Neuronal stem cell (in vitro differentiated cells): ENCODE data around the gene MEG3.
A peak's percentile ranks its signal among the peaks of the same experiment; 100 is the strongest.

Source experiments
- DNase-seq: peaks from one replicate; pipeline ENCODE4 v3.0.0-alpha.2; 2013; ENCODE audit warnings: low spot score
- H2AFZ ChIP-seq: one replicate; pipeline ENCODE4 v1.6.1; 2013; ENCODE audit warnings: mild to moderate bottlenecking, low read length, inconsistent platforms
- H2AK5ac ChIP-seq: 2 replicates; pipeline ENCODE4 v1.6.1; 2013; ENCODE audit warnings: low read depth, mild to moderate bottlenecking, inconsistent platforms, low read length, moderate library complexity, mixed read lengths
- H2BK120ac ChIP-seq: 2 replicates; pipeline ENCODE4 v1.6.1; 2013; ENCODE audit warnings: low read depth, mild to moderate bottlenecking, inconsistent platforms, low read length, moderate library complexity, mixed read lengths
- H2BK12ac ChIP-seq: one replicate; pipeline ENCODE4 v1.6.1; 2013; ENCODE audit warnings: low read length, inconsistent platforms
- H2BK15ac ChIP-seq: 2 replicates; pipeline ENCODE4 v1.6.1; 2013; ENCODE audit warnings: mild to moderate bottlenecking, low read length, inconsistent platforms, mixed read lengths
- H2BK5ac ChIP-seq: one replicate; pipeline ENCODE4 v1.6.1; 2013; ENCODE audit warnings: inconsistent platforms, mild to moderate bottlenecking, low read length, moderate library complexity
- H3K14ac ChIP-seq: one replicate; pipeline ENCODE4 v1.6.1; 2013; ENCODE audit warnings: low read length, inconsistent platforms
- H3K18ac ChIP-seq: 2 replicates; pipeline ENCODE4 v1.6.1; 2013; ENCODE audit warnings: low read length, inconsistent platforms
- H3K23ac ChIP-seq: 2 replicates; pipeline ENCODE4 v1.6.1; 2013; ENCODE audit warnings: low read depth, mild to moderate bottlenecking, mixed read lengths, low read length, inconsistent platforms; ENCODE audit not compliant: poor library complexity
- H3K27ac ChIP-seq: replicated peaks from 3 replicates; pipeline ENCODE4 v1.5.1; 2013; ENCODE audit warnings: low read length, inconsistent platforms
- H3K27me3 ChIP-seq, 3 experiments: 2 replicates each; pipeline ENCODE4 v1.6.1; 2013; ENCODE audit warnings: low read length in 3 of 3, mild to moderate bottlenecking in 2 of 3, inconsistent platforms in 1 of 3, low read depth in 1 of 3, mixed read lengths in 1 of 3, moderate library complexity in 1 of 3; ENCODE audit not compliant: control insufficient read depth in 3 of 3, insufficient read depth in 3 of 3
- H3K36me3 ChIP-seq, 2 donors: replicated peaks in 1 of 2; 2 replicates each; pipeline ENCODE4 v1.6.1; 2013; ENCODE audit warnings: low read length in 2 of 2; ENCODE audit not compliant: control insufficient read depth in 2 of 2, insufficient read depth in 2 of 2
- H3K4ac ChIP-seq: 2 replicates; pipeline ENCODE4 v1.6.1; 2013; ENCODE audit warnings: inconsistent platforms, mild to moderate bottlenecking, low read length, moderate library complexity
- H3K4me1 ChIP-seq, 2 donors: 1 replicate in 1 of 2; 2 replicates in 1 of 2; pipeline ENCODE4 v1.6.1; 2013; ENCODE audit warnings: low read length in 2 of 2, low read depth in 1 of 2; ENCODE audit not compliant: control insufficient read depth in 2 of 2, insufficient read depth in 1 of 2
- H3K4me2 ChIP-seq: one replicate; pipeline ENCODE4 v1.6.1; 2013; ENCODE audit warnings: mild to moderate bottlenecking, low read length, inconsistent platforms; ENCODE audit not compliant: insufficient read depth, poor library complexity, severe bottlenecking
- H3K4me3 ChIP-seq, 2 donors: 2 replicates each; pipeline ENCODE4 v1.5.1; 2013; ENCODE audit warnings: low read length in 2 of 2, mild to moderate bottlenecking in 2 of 2, inconsistent platforms in 1 of 2, moderate library complexity in 1 of 2
- H3K79me1 ChIP-seq: one replicate; pipeline ENCODE4 v1.6.1; 2013; ENCODE audit warnings: low read depth, mild to moderate bottlenecking, inconsistent platforms, low read length, moderate library complexity
- H3K9ac ChIP-seq: one replicate; pipeline ENCODE4 v1.6.1; 2013; ENCODE audit warnings: mild to moderate bottlenecking, low read depth, low read length, inconsistent platforms; ENCODE audit not compliant: poor library complexity
- H3K9me3 ChIP-seq, 2 donors: replicated peaks in 1 of 2; 2 replicates each; pipeline versions ENCODE3 to v1.6.1; 2013; ENCODE audit warnings: low read length in 2 of 2, mild to moderate bottlenecking in 2 of 2, inconsistent platforms in 1 of 2, low read depth in 1 of 2, mixed read lengths in 1 of 2, moderate library complexity in 1 of 2; ENCODE audit not compliant: control insufficient read depth in 2 of 2, insufficient read depth in 1 of 2
- H4K8ac ChIP-seq: one replicate; pipeline ENCODE4 v1.6.1; 2013; ENCODE audit warnings: low read depth, mild to moderate bottlenecking, inconsistent platforms, low read length, moderate library complexity
- H4K91ac ChIP-seq: one replicate; pipeline ENCODE4 v1.6.1; 2013; ENCODE audit warnings: low read length, low read depth, mild to moderate bottlenecking, inconsistent platforms; ENCODE audit not compliant: poor library complexity
- WGBS, 2 donors: extraction: QIAGEN DNeasy Blood & Tissue Kit; methylation state at CpG; one replicate each; pipeline ENCODE4 v1.1.7; 2013; ENCODE audit warnings: missing lambda C conversion rate in 2 of 2, mixed read lengths in 1 of 2; ENCODE audit not compliant: insufficient read length in 2 of 2, insufficient replicate concordance in 1 of 2; ENCODE audit errors: extremely low coverage in 2 of 2; 5-methylcytosine and 5-hydroxymethylcytosine counted together

Gene MEG3

GRCh38 chr14:100804138-100804537 lies 21.8 kb upstream of the MEG3 start:
- Histone ChIP-seq H2AK5ac (peak overlapping the region; percentile 20), H3K9me3 (peaks cover 18 to 19% of the 10 kb centered on the region in 2 donors), H3K9ac (peak overlapping the region; percentile 38), H3K23ac (no peak overlapping the region), H3K4me1 (peaks cover 0 to 3% of the 10 kb centered on the region in 2 donors), H2BK120ac (peak overlapping the region; percentile 88), H3K18ac (peak overlapping the region; percentile 96), H3K36me3 (no peaks in the 10 kb centered on the region), H3K27me3 (peaks cover 0 to 3% (median 0%) of the 10 kb centered on the region in 3 experiments), H2AFZ (no peak overlapping the region), H2BK12ac (peak overlapping the region; percentile 96), H4K8ac (no peak overlapping the region), H3K79me1 (no peaks in the 10 kb centered on the region), H3K14ac (no peak overlapping the region), H3K27ac (no peak overlapping the region), H3K4me2 (no peak overlapping the region), H3K4me3 (peak overlapping the region in 1 of 2 donors; percentile 42), H4K91ac (no peak overlapping the region), H2BK5ac (peak overlapping the region; percentile 84), H2BK15ac (peak overlapping the region; percentile 86), H3K4ac (peak overlapping the region; percentile 10)
- no peak for DNase-seq
- WGBS, 2 donors = no CpG with 5 or more reads among the region's 13 CpGs

GRCh38 chr14:100804558-100805309 lies 21.2 kb upstream of the MEG3 start:
- Histone ChIP-seq H3K36me3 (no peaks in the 10 kb centered on the region), H2BK120ac (peak overlapping the region; percentile 88), H3K9ac (no peak overlapping the region), H3K14ac (no peak overlapping the region), H2AK5ac (peak overlapping the region; percentile 27), H3K9me3 (peaks cover 24 to 25% of the 10 kb centered on the region in 2 donors), H4K91ac (no peak overlapping the region), H3K4me2 (no peak overlapping the region), H3K4ac (no peak overlapping the region), H2BK12ac (peak overlapping the region; percentile 96), H3K4me3 (no peak overlapping the region), H3K23ac (no peak overlapping the region), H3K27ac (no peak overlapping the region), H3K79me1 (no peaks in the 10 kb centered on the region), H2BK5ac (peak overlapping the region; percentile 84), H2BK15ac (no peak overlapping the region), H3K18ac (peak overlapping the region; percentile 96), H3K27me3 (peaks cover 0 to 3% (median 0%) of the 10 kb centered on the region in 3 experiments), H2AFZ (no peak overlapping the region), H4K8ac (no peak overlapping the region), H3K4me1 (peaks cover 0 to 1% of the 10 kb centered on the region in 2 donors)
- no CpG with 5 or more reads among the region's 9 CpGs for WGBS, 2 donors
- DNase-seq = no peak

GRCh38 chr14:100806386-100806785 lies 19.5 kb upstream of the MEG3 start:
- Histone ChIP-seq H3K27ac (no peak overlapping the region), H3K9ac (no peak overlapping the region), H3K14ac (no peak overlapping the region), H3K23ac (no peak overlapping the region), H3K4me3 (no peak overlapping the region), H3K79me1 (no peaks in the 10 kb centered on the region), H2AK5ac (peak overlapping the region; percentile 92), H3K4ac (no peak overlapping the region), H2BK120ac (peak overlapping the region; percentile 66), H2BK15ac (peak overlapping the region; percentile 34), H3K4me1 (peaks cover 0 to 1% of the 10 kb centered on the region in 2 donors), H3K18ac (peak overlapping the region; percentile 60), H2BK5ac (no peak overlapping the region), H3K4me2 (no peak overlapping the region), H4K91ac (no peak overlapping the region), H2AFZ (no peak overlapping the region), H3K27me3 (peaks cover 0 to 3% (median 0%) of the 10 kb centered on the region in 3 experiments), H4K8ac (no peak overlapping the region), H3K36me3 (no peaks in the 10 kb centered on the region), H2BK12ac (peak overlapping the region; percentile 49), H3K9me3 (peaks cover 37 to 39% of the 10 kb centered on the region in 2 donors)
- DNase-seq = no peak
- no CpG with 5 or more reads among the region's 9 CpGs for WGBS, 2 donors

GRCh38 chr14:100807496-100807895 lies 18.4 kb upstream of the MEG3 start:
- Histone ChIP-seq H3K4ac (no peak overlapping the region), H3K27me3 (peaks cover 0 to 3% (median 0%) of the 10 kb centered on the region in 3 experiments), H3K9ac (no peak overlapping the region), H3K27ac (no peak overlapping the region), H4K8ac (peak overlapping the region; percentile 77), H3K9me3 (peaks cover 42 to 45% of the 10 kb centered on the region in 2 donors), H3K4me3 (no peak overlapping the region), H2BK15ac (peak overlapping the region; percentile 65), H3K4me2 (no peak overlapping the region), H4K91ac (no peak overlapping the region), H3K79me1 (no peaks in the 10 kb centered on the region), H3K18ac (peak overlapping the region; percentile 2), H3K23ac (no peak overlapping the region), H2AK5ac (peak overlapping the region; percentile 87), H3K14ac (no peak overlapping the region), H2AFZ (no peak overlapping the region), H2BK12ac (peak overlapping the region; percentile 47), H2BK5ac (no peak overlapping the region), H2BK120ac (no peak overlapping the region), H3K36me3 (no peaks in the 10 kb centered on the region), H3K4me1 (peaks cover 0 to 1% of the 10 kb centered on the region in 2 donors)
- WGBS, 2 donors = no CpG with 5 or more reads among the region's 14 CpGs
- DNase-seq = no peak
